HepG2 (cell line): Measurements from ENCODE around the gene ME3. TPM values are rescaled to one million over a fixed set of nuclear protein-coding genes. Genes with fewer than 3 reads are reported as not detected.

Experiments
- CREB1 ChIP-seq, 2 experiments: fragments of 450-650 bp in 1 of 2; IDR thresholded peaks; 2 replicates each; pipeline ENCODE4 v1.6.1; 2016 to 2017; ENCODE audit warnings: control low read depth in 1 of 2, mild to moderate bottlenecking in 1 of 2, missing compliant biosample characterization in 1 of 2, missing genetic modification characterization in 1 of 2
- FOSL2 ChIP-seq: sonication (generic); formaldehyde crosslinking; IDR thresholded peaks from 2 replicates; pipeline ENCODE4 v1.4.0; 2020; ENCODE audit warnings: missing genetic modification reagents
- GATAD2A ChIP-seq: IDR thresholded peaks from 2 replicates; pipeline ENCODE4 v1.6.1; 2016
- HNF1A ChIP-seq, 2 experiments: sonication (generic) in 1 of 2; formaldehyde crosslinking in 1 of 2; IDR thresholded peaks; 2 replicates each; pipeline versions ENCODE4 v1.4.0 to v1.6.1; 2016 to 2020; ENCODE audit warnings: borderline replicate concordance in 1 of 2, low read depth in 1 of 2, mild to moderate bottlenecking in 1 of 2, missing genetic modification reagents in 1 of 2
- HOXA3 ChIP-seq: sonication (generic); formaldehyde crosslinking; IDR thresholded peaks from 2 replicates; pipeline ENCODE4 v1.5.0; 2020; ENCODE audit warnings: missing genetic modification reagents
- JUND ChIP-seq: sonication (generic); formaldehyde crosslinking; IDR thresholded peaks from 2 replicates; pipeline ENCODE4 v1.8.0; 2022; ENCODE audit warnings: mild to moderate bottlenecking, missing genetic modification reagents
- MED1 ChIP-seq: sonication (generic); formaldehyde crosslinking; IDR thresholded peaks from 2 replicates; pipeline ENCODE4 v1.4.0; 2020; ENCODE audit warnings: missing genetic modification reagents
- MEIS2 ChIP-seq: sonication (generic); formaldehyde crosslinking; IDR thresholded peaks from 2 replicates; pipeline ENCODE4 v1.9.0; 2021; ENCODE audit warnings: mild to moderate bottlenecking, missing genetic modification reagents
- NCOA2 ChIP-seq: sonication (generic); formaldehyde crosslinking; IDR thresholded peaks from 2 replicates; pipeline ENCODE4 v1.8.0; 2022; ENCODE audit warnings: inconsistent platforms
- NCOR1 ChIP-seq: fragments of 200-600 bp; sonication (generic); IDR thresholded peaks from 2 replicates; pipeline ENCODE4 v1.7.0; 2017; ENCODE audit warnings: antibody characterized with exemption, low read length, borderline replicate concordance
- NFIC ChIP-seq: IDR thresholded peaks from 2 replicates; pipeline ENCODE4 v1.6.1; 2012; ENCODE audit warnings: mild to moderate bottlenecking, low read length, inconsistent platforms
- NR2F6 ChIP-seq, 2 experiments: IDR thresholded peaks; 2 replicates each; pipeline ENCODE4 v1.6.1; 2016; ENCODE audit warnings: antibody characterized with exemption in 1 of 2, mild to moderate bottlenecking in 1 of 2
- RXRB ChIP-seq: IDR thresholded peaks from 2 replicates; pipeline ENCODE4 v1.6.1; 2016; ENCODE audit warnings: borderline replicate concordance, missing genetic modification reagents, missing compliant biosample characterization
- STAT5B ChIP-seq: sonication (generic); formaldehyde crosslinking; IDR thresholded peaks from 2 replicates; pipeline ENCODE4 v1.4.0; 2020; ENCODE audit warnings: missing genetic modification reagents
- ZBTB38 ChIP-seq: sonication (generic); formaldehyde crosslinking; IDR thresholded peaks from 2 replicates; pipeline ENCODE4 v1.5.1; 2020; ENCODE audit warnings: mild to moderate bottlenecking, missing genetic modification reagents
- ZNF263 ChIP-seq: sonication (generic); formaldehyde crosslinking; IDR thresholded peaks from 2 replicates; pipeline ENCODE4 v1.4.0; 2020; ENCODE audit warnings: missing genetic modification reagents
- ZSCAN30 ChIP-seq: sonication (generic); formaldehyde crosslinking; IDR thresholded peaks from 2 replicates; pipeline ENCODE4 v1.5.0; 2020; ENCODE audit warnings: mild to moderate bottlenecking, missing genetic modification reagents
- polyA plus RNA-seq, 8 experiments: library from polyadenylated mRNA; depleted of rRNA in 3 of 8; stranded (reverse) in 7 of 8; unstranded in 1 of 8; fragments of >200 nt; fragmentation: Illumina TruSeq in 4 of 8; extraction: Trizol in 4 of 8; gene quantifications; 2 replicates each; pipeline versions ENCODE4 v1.2.1 to v1.2.3, GENCODE V29; 2011 to 2016; ENCODE audit warnings: low read depth in 4 of 8, missing spikeins in 1 of 8, mixed read lengths in 1 of 8; ENCODE audit not compliant: insufficient read depth in 1 of 8
- total RNA-seq, 5 experiments: library from RNA; depleted of rRNA; stranded (reverse); fragments of >200 nt; fragmentation: Illumina TruSeq; extraction: Trizol; gene quantifications; 2 replicates each; pipeline ENCODE4 v1.2.3, GENCODE V29; 2016; ENCODE audit warnings: low read depth in 1 of 5
- TF ChIP-seq, protein P1 (sequence below): sonication (generic); formaldehyde crosslinking; IDR thresholded peaks from 2 replicates; pipeline ENCODE4 v1.5.0; 2020; ENCODE audit warnings: mild to moderate bottlenecking, missing genetic modification reagents, borderline replicate concordance
- TF ChIP-seq, protein P2 (sequence below): sonication (generic); formaldehyde crosslinking; IDR thresholded peaks from 2 replicates; pipeline ENCODE4 v1.9.0; 2021; ENCODE audit warnings: missing genetic modification reagents, mild to moderate bottlenecking, borderline replicate concordance
- TF ChIP-seq, protein P3 (sequence below), 2 experiments: fragments of 450-650 bp in 1 of 2; sonication (generic) in 1 of 2; formaldehyde crosslinking; IDR thresholded peaks; 2 replicates each; pipeline versions ENCODE4 v1.5.0 to v1.8.0; 2020 to 2022; ENCODE audit warnings: mild to moderate bottlenecking in 1 of 2, missing genetic modification reagents in 1 of 2

ME3 gene
- total and polyA plus RNA-seq, 2 of the 13 experiments (the other 11 are each of a cell fraction or from before 2014, with no cell fraction given), result not detected

DNA sequence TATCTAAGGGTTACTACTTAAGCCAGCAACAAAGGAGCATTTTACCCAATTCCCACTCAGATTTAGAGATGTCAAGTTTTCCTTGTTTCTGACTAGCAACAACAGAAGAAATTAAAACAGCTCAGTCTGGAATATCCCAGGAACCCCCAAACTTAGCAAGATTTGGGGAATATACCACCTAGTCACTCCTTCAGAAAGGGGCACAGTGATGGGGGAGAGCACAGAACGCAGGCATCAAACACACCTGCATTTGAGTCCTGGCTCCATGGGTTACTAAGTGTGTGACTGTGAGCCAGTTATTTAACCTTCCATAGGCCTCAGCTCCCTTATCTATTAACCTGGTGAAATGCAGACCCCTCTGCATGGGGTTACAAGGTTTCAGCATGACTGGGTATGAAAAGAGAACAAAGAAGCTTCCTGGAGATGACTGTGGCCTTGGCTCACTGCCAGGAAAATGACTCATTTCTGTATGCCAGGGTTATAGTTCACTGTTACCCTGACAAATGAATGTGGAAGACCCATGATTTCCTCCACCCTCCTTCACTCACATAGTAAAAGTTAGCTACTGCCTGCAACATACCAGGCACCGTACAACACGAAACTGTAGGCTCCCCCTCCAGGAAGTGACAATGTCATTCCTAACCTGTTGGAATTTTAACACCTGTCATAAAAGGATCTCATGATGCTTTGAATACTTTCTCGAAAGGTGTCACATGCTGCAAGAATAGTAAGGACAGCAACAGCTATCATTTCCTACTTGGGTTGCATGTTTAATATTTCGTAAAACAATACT is 79.6 kb downstream of the ME3 start (continued):
- TF ChIP-seq, protein P1, sequence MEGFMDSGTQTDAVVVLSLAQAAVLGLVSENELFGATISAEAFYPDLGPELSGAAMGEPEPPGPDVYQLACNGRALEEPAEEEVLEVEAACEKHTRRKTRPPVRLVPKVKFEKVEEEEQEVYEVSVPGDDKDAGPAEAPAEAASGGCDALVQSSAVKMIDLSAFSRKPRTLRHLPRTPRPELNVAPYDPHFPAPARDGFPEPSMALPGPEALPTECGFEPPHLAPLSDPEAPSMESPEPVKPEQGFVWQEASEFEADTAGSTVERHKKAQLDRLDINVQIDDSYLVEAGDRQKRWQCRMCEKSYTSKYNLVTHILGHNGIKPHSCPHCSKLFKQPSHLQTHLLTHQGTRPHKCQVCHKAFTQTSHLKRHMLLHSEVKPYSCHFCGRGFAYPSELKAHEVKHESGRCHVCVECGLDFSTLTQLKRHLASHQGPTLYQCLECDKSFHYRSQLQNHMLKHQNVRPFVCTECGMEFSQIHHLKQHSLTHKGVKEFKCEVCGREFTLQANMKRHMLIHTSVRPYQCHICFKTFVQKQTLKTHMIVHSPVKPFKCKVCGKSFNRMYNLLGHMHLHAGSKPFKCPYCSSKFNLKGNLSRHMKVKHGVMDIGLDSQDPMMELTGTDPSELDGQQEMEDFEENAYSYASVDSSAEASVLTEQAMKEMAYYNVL (CRISPR knock-in tag), result 0 out of 2 replicates have a peak, but pooled peaks have one; percentile 25
- no peak for TF ChIP-seq ZNF263
- TF ChIP-seq JUND (CRISPR knock-in tag), result peak; percentile 85
- TF ChIP-seq GATAD2A, result peak; percentile 81
- 0 out of 2 replicates have a peak, but pooled peaks have one; percentile 25 for TF ChIP-seq MEIS2
- TF ChIP-seq HNF1A (IDR thresholded peaks at IDR 0.05; ENCODE audit: low read depth), result no peak
- peak; percentile 29; the same call in 1 of the 2 replicates for TF ChIP-seq HNF1A (CRISPR knock-in tag; IDR thresholded peaks at IDR 0.05; ENCODE audit: borderline replicate concordance)
- peak; percentile 48 for TF ChIP-seq MED1
- TF ChIP-seq, protein P2, sequence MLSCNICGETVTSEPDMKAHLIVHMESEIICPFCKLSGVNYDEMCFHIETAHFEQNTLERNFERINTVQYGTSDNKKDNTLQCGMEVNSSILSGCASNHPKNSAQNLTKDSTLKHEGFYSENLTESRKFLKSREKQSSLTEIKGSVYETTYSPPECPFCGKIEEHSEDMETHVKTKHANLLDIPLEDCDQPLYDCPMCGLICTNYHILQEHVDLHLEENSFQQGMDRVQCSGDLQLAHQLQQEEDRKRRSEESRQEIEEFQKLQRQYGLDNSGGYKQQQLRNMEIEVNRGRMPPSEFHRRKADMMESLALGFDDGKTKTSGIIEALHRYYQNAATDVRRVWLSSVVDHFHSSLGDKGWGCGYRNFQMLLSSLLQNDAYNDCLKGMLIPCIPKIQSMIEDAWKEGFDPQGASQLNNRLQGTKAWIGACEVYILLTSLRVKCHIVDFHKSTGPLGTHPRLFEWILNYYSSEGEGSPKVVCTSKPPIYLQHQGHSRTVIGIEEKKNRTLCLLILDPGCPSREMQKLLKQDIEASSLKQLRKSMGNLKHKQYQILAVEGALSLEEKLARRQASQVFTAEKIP, result no peak
- TF ChIP-seq ZSCAN30 (CRISPR knock-in tag), result no peak
- no peak for TF ChIP-seq STAT5B (CRISPR knock-in tag)
- no peak for TF ChIP-seq ZBTB38
- TF ChIP-seq HOXA3 (CRISPR knock-in tag), result 0 out of 2 replicates have a peak, but pooled peaks have one; percentile 20
- TF ChIP-seq NCOA2 (CRISPR knock-in tag), result 0 out of 2 replicates have a peak, but pooled peaks have one; percentile 60
- TF ChIP-seq CREB1 (IDR thresholded peaks at IDR 0.05), result peak; percentile 45
- peak; percentile 79 for TF ChIP-seq CREB1 (CRISPR knock-in tag; IDR thresholded peaks at IDR 0.05)
- 0 out of 2 replicates have a peak, but pooled peaks have one; percentile 28 for TF ChIP-seq NR2F6 (IDR thresholded peaks at IDR 0.05)
- TF ChIP-seq NR2F6 (CRISPR knock-in tag; IDR thresholded peaks at IDR 0.05), result peak; percentile 62
- peak; percentile 99 for TF ChIP-seq FOSL2 (CRISPR knock-in tag)
- TF ChIP-seq, protein P3, sequence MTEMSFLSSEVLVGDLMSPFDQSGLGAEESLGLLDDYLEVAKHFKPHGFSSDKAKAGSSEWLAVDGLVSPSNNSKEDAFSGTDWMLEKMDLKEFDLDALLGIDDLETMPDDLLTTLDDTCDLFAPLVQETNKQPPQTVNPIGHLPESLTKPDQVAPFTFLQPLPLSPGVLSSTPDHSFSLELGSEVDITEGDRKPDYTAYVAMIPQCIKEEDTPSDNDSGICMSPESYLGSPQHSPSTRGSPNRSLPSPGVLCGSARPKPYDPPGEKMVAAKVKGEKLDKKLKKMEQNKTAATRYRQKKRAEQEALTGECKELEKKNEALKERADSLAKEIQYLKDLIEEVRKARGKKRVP (CRISPR knock-in tag; IDR thresholded peaks at IDR 0.05), result peak in 1 of 2 experiments; percentile 45; a peak in 1 of 4 replicates
- TF ChIP-seq NFIC, result peak; percentile 97
- TF ChIP-seq NCOR1, result peak; percentile 22; the same call in 1 of the 2 replicates
- peak; percentile 83 for TF ChIP-seq RXRB
